Stimulated activated CD4-positive, alpha-beta T cell treated with anti-CD3 and anti-CD28 coated beads, Interleukin-4, amount 100 ng/mL, for 1 hour (primary cell): Measurements from ENCODE around the gene SHC2.
"Not testable (repeated sequence)": the region's sequence is repeated elsewhere in the genome, so short reads cannot be mapped to it uniquely, and the experiment has no call there.

Experiments
- DNase-seq: peaks from one replicate; pipeline ENCODE4 v3.0.0-alpha.2; 2020

The SHC2 gene

DNA sequence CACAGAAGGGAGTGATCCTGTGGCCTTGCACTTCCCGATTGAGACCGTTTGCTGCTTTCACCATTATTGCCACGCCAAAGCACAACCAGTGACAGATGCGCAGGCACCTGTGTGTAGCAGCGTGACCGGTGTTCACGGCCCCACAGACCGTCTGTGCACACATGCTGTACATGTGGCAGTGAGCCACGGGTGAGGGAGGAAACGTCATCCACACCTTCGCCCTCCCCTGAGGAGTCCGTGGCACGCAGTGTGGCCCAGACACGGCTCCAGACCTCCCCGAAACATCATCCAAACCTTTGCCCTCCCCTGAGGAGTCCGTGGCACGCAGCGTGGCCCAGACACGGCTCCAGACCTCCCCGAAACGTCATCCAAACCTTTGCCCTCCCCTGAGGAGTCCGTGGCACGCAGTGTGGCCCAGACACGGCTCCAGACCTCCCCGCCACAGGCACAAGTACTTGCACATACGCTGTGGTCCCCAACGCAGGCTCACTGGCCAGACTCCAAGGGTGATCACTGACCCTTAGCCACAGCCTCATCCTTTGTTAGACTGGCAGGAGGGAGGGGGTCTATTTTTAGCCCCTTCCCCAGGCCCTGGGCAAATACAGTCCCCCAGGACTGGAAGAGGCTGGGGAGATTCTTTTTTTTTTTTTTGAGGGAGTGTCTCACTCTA, 7.9 kb upstream of the SHC2 start:
- DNase-seq, result no peak

- DNase-seq, result no peak
Observed at GRCh38 chr19:467554-467953, 6.7 kb upstream of the SHC2 start.

- DNase-seq, result no peak
Observed at GRCh38 chr19:465056-465816, 4.4 kb upstream of the SHC2 start.

DNA sequence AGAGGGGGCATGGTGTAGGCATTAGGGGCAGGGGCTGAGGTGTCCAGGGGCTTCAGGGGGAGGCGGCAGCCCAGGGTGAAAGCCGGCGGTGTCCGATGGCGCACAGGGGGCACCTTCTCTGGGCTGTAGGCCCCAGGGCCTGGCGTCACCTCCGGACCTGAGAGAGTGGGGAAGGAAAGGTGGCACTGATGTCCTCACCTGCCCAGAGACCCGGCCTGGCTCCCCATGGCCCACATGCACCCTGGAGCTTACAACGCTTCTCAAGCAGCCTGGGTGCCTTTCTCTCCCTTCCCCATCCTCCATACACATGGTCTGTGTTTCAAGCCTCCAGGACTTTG, 3.3 kb upstream of the SHC2 start:
- no peak for DNase-seq

DNA sequence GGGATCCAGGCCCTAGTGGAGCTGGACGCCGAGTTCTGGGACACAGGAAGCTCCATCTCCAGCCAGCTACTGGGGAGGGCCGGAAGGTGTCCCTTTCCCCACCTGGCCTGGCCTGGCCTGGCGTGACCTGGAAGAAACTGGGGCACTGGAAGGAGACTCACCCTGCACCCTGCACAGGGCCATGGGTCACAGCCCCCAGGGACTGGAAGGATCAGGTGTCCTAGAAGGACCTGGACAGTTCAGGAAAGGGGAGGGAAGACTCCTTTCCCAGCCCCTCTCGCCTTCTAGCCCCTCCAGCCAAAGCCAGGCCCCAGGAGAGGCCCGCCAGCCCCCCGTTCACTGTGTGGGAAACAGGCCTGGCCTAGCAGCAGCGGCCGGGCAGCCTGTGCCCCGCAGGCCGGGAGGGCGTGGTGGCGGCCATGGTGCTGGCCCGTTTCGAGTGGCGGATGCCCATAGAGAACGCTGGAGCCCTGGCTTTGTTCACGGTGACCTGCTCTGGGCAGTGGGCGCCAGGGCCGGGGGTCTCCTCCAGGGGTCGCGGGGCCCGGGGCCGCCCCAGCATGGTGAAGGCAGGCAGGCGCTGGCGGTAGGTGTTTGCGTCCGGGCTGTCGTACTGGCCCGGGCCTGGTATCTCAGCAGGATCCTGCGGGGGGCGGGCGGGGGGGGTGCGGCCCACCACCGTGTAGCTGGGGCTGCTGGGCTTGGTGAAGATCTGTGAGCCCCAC, 2.8 kb upstream of the SHC2 start:
- no peak for DNase-seq

DNA sequence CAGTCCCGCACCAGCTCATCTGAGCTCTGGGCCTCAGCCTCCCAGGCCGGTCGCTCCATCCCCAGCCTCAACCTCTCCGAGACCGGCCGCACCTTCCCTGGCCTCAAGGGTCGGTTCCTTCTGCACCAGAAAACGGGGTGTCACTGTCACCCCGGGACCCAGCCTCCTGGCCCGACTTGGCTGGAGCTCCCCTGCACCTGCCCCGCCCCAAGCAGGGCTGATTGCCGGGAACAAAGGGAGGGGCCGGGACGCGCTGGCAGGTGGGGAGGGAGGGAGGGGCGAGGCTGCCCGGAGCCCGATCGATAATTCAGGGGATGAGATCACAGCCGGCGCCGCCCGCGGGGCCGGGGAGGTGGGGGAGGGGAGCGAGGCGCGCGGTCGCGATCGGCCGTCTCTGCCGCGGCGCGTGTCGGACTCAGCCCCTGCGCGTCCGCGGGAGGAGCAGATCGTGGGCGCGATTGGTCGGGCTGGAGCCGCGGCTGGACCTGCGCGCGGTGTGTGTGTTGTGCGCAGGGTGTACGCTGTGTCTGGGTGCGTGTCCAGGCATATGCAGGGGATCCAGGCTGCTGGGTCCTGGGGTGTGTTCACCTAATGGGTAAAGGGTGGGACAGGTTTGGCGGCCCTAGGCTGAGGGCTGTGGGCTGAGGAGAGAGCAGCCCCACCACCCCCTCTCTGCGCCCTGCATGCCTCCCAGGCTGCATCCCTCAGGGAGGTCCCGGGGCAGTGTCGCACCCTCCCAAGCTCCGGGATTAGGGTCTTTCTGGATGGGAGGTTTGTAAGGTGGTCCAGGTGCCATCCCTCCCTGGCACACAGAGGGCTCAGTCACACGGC, 1.1 kb upstream of the SHC2 start:
- DNase-seq, result no peak

GRCh38 chr19:459724-460511, 915 bp downstream of the SHC2 start:
- DNase-seq, result peak; percentile 27

- DNase-seq, result no peak
Observed at GRCh38 chr19:458091-459042, 2.5 kb downstream of the SHC2 start.

- no peak for DNase-seq
Observed at GRCh38 chr19:457636-458035, 3.2 kb downstream of the SHC2 start.

GRCh38 chr19:456547-457110, 4.2 kb downstream of the SHC2 start:
- no peak for DNase-seq

GRCh38 chr19:455851-456546, 4.8 kb downstream of the SHC2 start:
- no peak for DNase-seq

DNA sequence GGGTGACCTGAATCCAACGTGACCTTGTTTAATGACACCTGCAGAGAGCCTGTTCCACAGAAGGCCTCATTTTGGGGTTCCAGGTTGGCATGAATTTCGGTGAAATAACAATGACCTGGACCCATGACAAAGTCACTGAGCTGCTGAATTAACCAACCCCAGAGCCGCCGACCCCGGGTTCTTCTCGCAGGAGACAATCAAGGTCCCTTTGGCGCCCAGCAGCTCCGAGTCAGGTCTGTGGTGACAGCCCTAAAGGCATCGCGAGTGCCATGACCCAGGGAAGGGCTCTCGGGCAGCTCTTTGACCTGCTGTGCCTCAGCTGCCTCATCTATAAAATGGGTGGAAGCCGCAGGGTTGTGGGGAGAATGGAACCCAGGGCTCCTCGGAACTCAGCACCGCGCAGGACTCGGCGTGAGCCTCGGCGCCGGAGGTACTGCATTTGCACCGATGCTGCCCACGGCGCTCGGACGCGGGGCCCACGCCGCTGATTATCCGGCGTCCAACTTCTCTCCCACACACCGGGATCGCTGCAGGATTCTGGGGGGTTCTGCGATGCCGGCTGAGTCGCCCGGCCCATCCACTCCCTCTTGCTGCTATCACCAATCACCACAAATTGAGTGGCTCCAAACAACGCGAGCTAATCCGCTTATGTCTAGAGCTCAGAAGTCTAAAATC, 5.7 kb downstream of the SHC2 start:
- no peak for DNase-seq

GRCh38 chr19:453606-454005, 7.2 kb downstream of the SHC2 start:
- no peak for DNase-seq

DNA sequence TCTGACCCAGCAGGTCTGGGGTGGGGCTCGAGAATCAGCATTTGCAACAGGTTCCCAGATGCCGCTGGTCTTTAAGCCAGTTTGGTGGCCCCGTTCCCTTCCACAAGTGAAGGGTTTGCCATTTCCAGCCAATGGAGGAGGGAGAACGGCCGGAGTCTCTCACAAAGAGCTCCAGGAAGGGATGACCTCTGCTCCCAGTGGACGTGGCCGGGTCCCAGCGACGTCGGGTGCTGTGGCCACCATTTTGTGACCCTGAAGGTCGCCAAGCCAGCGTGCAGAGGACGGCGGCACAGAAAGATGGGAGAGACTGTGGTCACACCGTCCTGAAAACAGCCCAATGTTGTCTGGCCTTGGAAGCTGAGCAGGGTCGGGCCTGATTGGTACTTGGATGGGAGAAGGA, 8.0 kb downstream of the SHC2 start:
- no peak for DNase-seq

DNA sequence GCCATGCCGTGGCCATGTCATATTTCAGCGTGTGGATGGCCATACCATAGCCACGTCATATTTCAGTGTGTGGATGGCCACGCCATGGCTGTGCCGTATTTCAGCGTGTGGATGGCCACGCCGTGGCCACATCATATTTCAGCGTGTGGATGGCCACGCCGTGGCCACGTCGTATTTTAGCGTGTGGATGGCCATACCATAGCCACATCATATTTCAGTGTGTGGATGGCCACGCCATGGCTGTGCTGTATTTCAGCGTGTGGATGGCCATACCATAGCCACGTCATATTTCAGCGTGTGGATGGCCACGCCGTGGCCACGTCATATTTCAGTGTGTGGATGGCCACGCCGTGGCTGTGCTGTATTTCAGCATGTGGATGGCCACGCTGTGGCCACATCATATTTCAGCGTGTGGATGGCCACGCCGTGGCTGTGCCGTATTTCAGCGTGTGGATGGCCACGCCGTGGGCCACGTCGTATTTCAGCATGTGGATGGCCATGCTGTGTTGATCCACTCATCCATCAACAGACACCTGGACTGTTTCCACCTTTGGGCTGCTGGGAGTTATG, 9.8 kb downstream of the SHC2 start:
- not testable (repeated sequence) for DNase-seq

DNA sequence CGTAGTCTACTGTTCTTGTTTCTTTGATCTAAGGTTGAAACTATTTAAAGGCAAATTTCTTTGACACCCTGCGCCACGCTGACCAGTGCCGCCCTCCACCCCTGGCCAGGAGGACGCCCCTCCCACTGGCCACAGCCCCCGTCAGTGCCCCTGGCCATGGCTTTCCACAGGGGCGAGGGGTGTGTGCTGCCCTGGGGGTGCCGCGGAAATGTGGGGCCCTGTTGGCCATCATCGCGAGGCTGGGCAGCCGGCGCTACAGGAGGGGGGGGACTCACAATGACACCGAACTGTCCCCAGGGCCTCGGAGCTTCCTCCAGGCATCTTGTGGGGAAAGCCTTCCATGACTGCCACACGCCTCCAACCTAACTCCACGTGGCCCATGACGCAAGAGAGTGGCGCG, 10.9 kb downstream of the SHC2 start:
- no peak for DNase-seq

DNA sequence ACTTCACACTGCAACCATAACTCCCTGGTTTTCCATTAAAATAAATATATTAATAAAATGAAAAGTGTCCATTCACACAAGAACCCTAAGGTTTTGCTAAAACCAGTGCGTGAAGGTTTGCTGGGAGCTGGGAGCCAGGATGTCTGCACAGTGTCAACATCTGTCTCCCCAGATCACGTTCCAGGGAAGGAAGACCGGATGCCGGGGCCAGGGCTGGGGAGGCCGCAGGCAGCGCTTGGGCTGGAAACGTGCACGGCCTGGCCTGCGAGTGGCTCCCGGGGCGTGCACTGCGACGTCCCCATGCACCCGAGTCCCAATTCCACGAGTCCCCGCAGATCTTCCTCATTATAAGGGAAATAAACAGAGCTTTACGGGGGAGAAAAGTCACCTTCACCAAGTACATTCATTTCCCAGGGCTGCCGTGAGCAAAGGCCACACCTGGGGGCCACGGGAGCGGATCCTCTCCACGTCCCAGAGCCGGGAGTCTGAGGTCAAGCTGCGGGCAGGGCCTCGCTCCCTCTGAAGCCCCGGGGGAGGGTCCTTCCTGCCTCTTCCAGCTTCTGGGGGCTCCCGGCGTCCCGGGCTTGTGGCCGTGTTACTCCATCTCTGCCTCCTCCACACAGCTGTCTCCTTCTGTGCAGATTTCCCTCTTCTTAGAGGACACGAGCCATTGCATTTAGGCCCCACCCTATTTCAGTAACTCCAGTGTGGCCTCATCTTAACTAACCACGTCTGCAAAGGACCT, 12.8 kb downstream of the SHC2 start:
- no peak for DNase-seq

DNA sequence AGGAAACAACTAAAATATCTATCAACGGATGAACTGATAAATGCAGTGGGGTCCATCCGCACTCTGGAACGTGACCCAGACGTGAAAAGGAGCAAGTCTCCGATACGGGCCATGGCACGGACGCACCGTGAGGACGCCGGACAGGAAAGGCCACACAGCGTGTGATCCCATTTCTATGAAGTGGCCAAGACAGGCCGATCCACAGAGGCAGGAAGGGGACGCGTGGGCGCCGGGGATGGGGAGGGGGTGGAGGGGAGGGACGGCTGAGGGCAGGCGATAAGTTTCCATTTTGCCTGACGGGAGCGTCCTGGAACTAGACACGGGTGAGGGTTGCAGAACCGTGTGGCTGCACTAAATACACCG, 13.8 kb downstream of the SHC2 start:
- DNase-seq, result no peak
